IMR-90 (cell line): ENCODE data around the gene PDYN. TPM values are rescaled to one million over a fixed set of nuclear protein-coding genes. Genes with fewer than 3 reads are reported as not detected.

ENCODE experiments used
- ATAC-seq: fragments of 200-7000 bp; cut with Tn5 transposase; 2 replicates; pipeline ENCODE4 v1.9.1; 2020; ENCODE audit warnings: low read depth, mild to moderate bottlenecking, moderate library complexity
- BruUV-seq: library from RNA; stranded (reverse); fragments of 400-500 nt; replicated peaks from 2 replicates; lab custom pipeline; 2021; lab: Mats Ljungman, UMichigan
- CTCF ChIA-PET: fragments of 300-600 bp; formaldehyde crosslinking; extraction: SDS; loops from one replicate; lab custom pipeline; 2021; ENCODE audit warnings: antibody characterized with exemption; lab: Yijun Ruan, JAX
- POLR2A ChIA-PET: fragments of 300-600 bp; sonication (Branson Sonifier 250); formaldehyde crosslinking; loops from one replicate; lab custom pipeline; 2022; ENCODE audit warnings: antibody characterized with exemption; ENCODE audit not compliant: unreplicated experiment; lab: Charles Lee
- DNase-seq: peaks from one replicate; pipeline ENCODE4 v3.0.0; 2013
- H2AFZ ChIP-seq: replicated peaks from 2 replicates; pipeline ENCODE3; 2013; ENCODE audit warnings: low read length, mild to moderate bottlenecking; ENCODE audit not compliant: poor library complexity
- H2AK5ac ChIP-seq: 2 replicates; pipeline ENCODE4 v1.6.1; 2013; ENCODE audit warnings: low read depth, low read length, inconsistent platforms
- H2AK9ac ChIP-seq: replicated peaks from 2 replicates; pipeline ENCODE3; 2013; ENCODE audit warnings: mild to moderate bottlenecking, low read depth, low read length, moderate library complexity; ENCODE audit not compliant: poor library complexity
- H2BK120ac ChIP-seq: 2 replicates; pipeline ENCODE4 v1.6.1; 2013; ENCODE audit warnings: low read depth, low read length, inconsistent platforms
- H2BK15ac ChIP-seq: 3 replicates; pipeline ENCODE4 v1.6.1; 2013; ENCODE audit warnings: low read depth, low read length, inconsistent platforms
- H2BK20ac ChIP-seq: 2 replicates; pipeline ENCODE4 v1.6.1; 2013; ENCODE audit warnings: low read depth, mild to moderate bottlenecking, inconsistent platforms, low read length, moderate library complexity
- H2BK5ac ChIP-seq: 2 replicates; pipeline ENCODE4 v1.6.1; 2013; ENCODE audit warnings: mild to moderate bottlenecking, low read depth, low read length, inconsistent platforms; ENCODE audit not compliant: poor library complexity, severe bottlenecking
- H3K14ac ChIP-seq: replicated peaks from 2 replicates; pipeline ENCODE4 v1.6.1; 2013; ENCODE audit warnings: low read depth, low read length, inconsistent platforms
- H3K18ac ChIP-seq: 2 replicates; pipeline ENCODE4 v1.6.1; 2013; ENCODE audit warnings: low read depth, low read length, control low read depth
- H3K23ac ChIP-seq: 2 replicates; pipeline ENCODE4 v1.6.1; 2013; ENCODE audit warnings: low read depth, low read length, inconsistent platforms
- H3K27ac ChIP-seq: 2 replicates; pipeline ENCODE4 v1.5.1; 2013; ENCODE audit warnings: mild to moderate bottlenecking, control low read depth, low read length; ENCODE audit not compliant: insufficient read depth
- H3K27me3 ChIP-seq: 2 replicates; pipeline ENCODE4 v1.6.1; 2013; ENCODE audit warnings: low read length; ENCODE audit not compliant: control insufficient read depth, insufficient read depth
- H3K36me3 ChIP-seq: 2 replicates; pipeline ENCODE4 v1.6.1; 2013; ENCODE audit warnings: low read length, mixed read lengths; ENCODE audit not compliant: control insufficient read depth, insufficient read depth
- H3K4ac ChIP-seq: 2 replicates; pipeline ENCODE4 v1.6.1; 2013; ENCODE audit warnings: low read depth, low read length, inconsistent platforms
- H3K4me1 ChIP-seq: 2 replicates; pipeline ENCODE4 v1.6.1; 2013; ENCODE audit warnings: low read length, mixed read lengths; ENCODE audit not compliant: control insufficient read depth, insufficient read depth
- H3K4me2 ChIP-seq: 2 replicates; pipeline ENCODE4 v1.6.1; 2013; ENCODE audit warnings: low read depth, mild to moderate bottlenecking, control low read depth, low read length, moderate library complexity
- H3K4me3 ChIP-seq: 2 replicates; pipeline ENCODE4 v1.5.1; 2013; ENCODE audit warnings: low read depth, mild to moderate bottlenecking, control low read depth, low read length, moderate library complexity; ENCODE audit not compliant: insufficient read depth
- H3K56ac ChIP-seq: 2 replicates; pipeline ENCODE4 v1.6.1; 2013; ENCODE audit warnings: low read length, inconsistent platforms; ENCODE audit not compliant: insufficient read depth; ENCODE audit errors: extremely low read depth
- H3K79me1 ChIP-seq, 2 experiments: 2 replicates each; pipeline ENCODE4 v1.6.1; 2013; ENCODE audit warnings: low read length in 2 of 2, inconsistent platforms in 1 of 2, low read depth in 1 of 2
- H3K9ac ChIP-seq: 2 replicates; pipeline ENCODE4 v1.6.1; 2013; ENCODE audit warnings: low read depth, low read length, control low read depth
- H3K9me1 ChIP-seq: 2 replicates; pipeline ENCODE4 v1.6.1; 2013; ENCODE audit warnings: low read length, inconsistent platforms; ENCODE audit not compliant: insufficient read depth
- H3K9me3 ChIP-seq: 2 replicates; pipeline ENCODE4 v1.6.1; 2013; ENCODE audit warnings: low read length; ENCODE audit not compliant: control insufficient read depth, insufficient read depth
- H4K20me1 ChIP-seq: 2 replicates; pipeline ENCODE4 v1.6.1; 2013; ENCODE audit warnings: low read length, inconsistent platforms; ENCODE audit not compliant: insufficient read depth
- H4K5ac ChIP-seq: 2 replicates; pipeline ENCODE4 v1.6.1; 2013; ENCODE audit warnings: mild to moderate bottlenecking, low read depth, low read length, control low read depth
- H4K8ac ChIP-seq, 2 experiments: 2 replicates each; pipeline ENCODE4 v1.6.1; 2013; ENCODE audit warnings: low read depth in 2 of 2, low read length in 2 of 2, control low read depth in 1 of 2, inconsistent platforms in 1 of 2
- H4K91ac ChIP-seq: 2 replicates; pipeline ENCODE4 v1.6.1; 2013; ENCODE audit warnings: low read depth, low read length, inconsistent platforms; ENCODE audit not compliant: insufficient read depth
- BHLHE40 ChIP-seq: fragments of 150-350 bp; IDR thresholded peaks from 2 replicates; pipeline ENCODE4 v1.6.1; 2016; ENCODE audit warnings: mild to moderate bottlenecking, low read depth, low read length
- CEBPB ChIP-seq: IDR thresholded peaks from 2 replicates; pipeline ENCODE4 v1.6.1; 2012; ENCODE audit warnings: low read depth, low read length, improper control_type of control experiment
- CHD1 ChIP-seq: IDR thresholded peaks from 2 replicates; pipeline ENCODE4 v1.6.1; 2012; ENCODE audit warnings: low read depth, low read length, improper control_type of control experiment
- ELK1 ChIP-seq: fragments of 150-350 bp; IDR thresholded peaks from 2 replicates; pipeline ENCODE4 v1.6.1; 2016; ENCODE audit warnings: low read depth, mild to moderate bottlenecking, low read length, moderate library complexity, borderline replicate concordance
- FOS ChIP-seq: fragments of 150-350 bp; IDR thresholded peaks from 2 replicates; pipeline ENCODE4 v1.6.1; 2016; ENCODE audit warnings: low read depth, low read length
- MAFK ChIP-seq: IDR thresholded peaks from 2 replicates; pipeline ENCODE4 v1.6.1; 2012; ENCODE audit warnings: low read depth, low read length, improper control_type of control experiment
- MAZ ChIP-seq: IDR thresholded peaks from 2 replicates; pipeline ENCODE4 v1.6.1; 2012; ENCODE audit warnings: low read depth, mild to moderate bottlenecking, low read length, improper control_type of control experiment, moderate library complexity, borderline replicate concordance
- MXI1 ChIP-seq: IDR thresholded peaks from 2 replicates; pipeline ENCODE4 v1.6.1; 2012; ENCODE audit warnings: low read depth, mild to moderate bottlenecking, low read length, moderate library complexity, borderline replicate concordance
- NFE2L2 ChIP-seq: fragments of 150-350 bp; IDR thresholded peaks from 2 replicates; pipeline ENCODE4 v1.6.1; 2016; ENCODE audit warnings: low read depth, mild to moderate bottlenecking, low read length
- POLR2A ChIP-seq: IDR thresholded peaks from 2 replicates; pipeline ENCODE4 v1.6.1; 2012; ENCODE audit warnings: mild to moderate bottlenecking, low read depth, low read length
- RAD21 ChIP-seq: IDR thresholded peaks from 2 replicates; pipeline ENCODE4 v1.6.1; 2012; ENCODE audit warnings: low read length, improper control_type of control experiment
- RCOR1 ChIP-seq: IDR thresholded peaks from 2 replicates; pipeline ENCODE4 v1.6.1; 2012; ENCODE audit warnings: mild to moderate bottlenecking, low read length, improper control_type of control experiment; ENCODE audit not compliant: insufficient replicate concordance
- RFX5 ChIP-seq: IDR thresholded peaks from 2 replicates; pipeline ENCODE4 v1.8.0; 2012; ENCODE audit warnings: low read depth, mild to moderate bottlenecking, low read length, moderate library complexity
- SMC3 ChIP-seq: fragments of 150-350 bp; IDR thresholded peaks from 2 replicates; pipeline ENCODE4 v1.6.1; 2016; ENCODE audit warnings: low read depth, mild to moderate bottlenecking, antibody characterized with exemption, low read length, moderate library complexity
- WGBS, 2 experiments: methylation state at CpG; one replicate each; pipeline versions ENCODE4 v1.1.5 to v1.1.7; 2013; ENCODE audit warnings: missing lambda C conversion rate in 2 of 2; ENCODE audit not compliant: insufficient read length in 1 of 2; ENCODE audit errors: extremely low coverage in 2 of 2; 5-methylcytosine and 5-hydroxymethylcytosine counted together
- dilution Hi-C: fragments of 300-500 bp; cut with HindIII; formaldehyde crosslinking; loops from one replicate; pipeline ENCODE4 v1.14.3; 2018; ENCODE audit warnings: low sequenced_read_pairs; ENCODE audit not compliant: unreplicated experiment
- in situ Hi-C: fragments of 300-500 bp; cut with MboI; formaldehyde crosslinking; loops from 3 replicates; pipeline ENCODE4 v1.14.3; 2019; ENCODE audit warnings: low sequenced_read_pairs, inconsistent platforms, mixed read lengths
- intact Hi-C: fragments of 100-400 bp; cut with micrococcal nuclease; formaldehyde crosslinking; loops from 2 replicates; pipeline ENCODE4 v1.10.0; 2022
- polyA plus RNA-seq, 3 experiments: library from polyadenylated mRNA; depleted of rRNA; stranded (reverse); fragments of >200 nt; gene quantifications; 2 replicates each; pipeline ENCODE4 v1.2.3, GENCODE V29; 2012; ENCODE audit warnings: low replicate concordance in 1 of 3
- total RNA-seq: library from RNA; depleted of rRNA; stranded (reverse); fragments of >200 nt; gene quantifications from 2 replicates; pipeline ENCODE4 v1.2.3, GENCODE V29; 2012
- TF ChIP-seq, protein P1 (sequence below): conservative IDR thresholded peaks from 2 replicates; pipeline ENCODE4 v1.5.1; 2012; ENCODE audit warnings: mild to moderate bottlenecking, low read depth, low read length, improper control_type of control experiment
- TF ChIP-seq, protein P2 (sequence below): fragments of 150-350 bp; IDR thresholded peaks from 2 replicates; pipeline ENCODE4 v1.6.1; 2017; ENCODE audit warnings: mild to moderate bottlenecking, antibody characterized with exemption, low read length, low read depth

PDYN gene
- total and polyA plus RNA-seq, 2 of the 4 experiments (the other 2 are of a cell fraction): not detected

DNA sequence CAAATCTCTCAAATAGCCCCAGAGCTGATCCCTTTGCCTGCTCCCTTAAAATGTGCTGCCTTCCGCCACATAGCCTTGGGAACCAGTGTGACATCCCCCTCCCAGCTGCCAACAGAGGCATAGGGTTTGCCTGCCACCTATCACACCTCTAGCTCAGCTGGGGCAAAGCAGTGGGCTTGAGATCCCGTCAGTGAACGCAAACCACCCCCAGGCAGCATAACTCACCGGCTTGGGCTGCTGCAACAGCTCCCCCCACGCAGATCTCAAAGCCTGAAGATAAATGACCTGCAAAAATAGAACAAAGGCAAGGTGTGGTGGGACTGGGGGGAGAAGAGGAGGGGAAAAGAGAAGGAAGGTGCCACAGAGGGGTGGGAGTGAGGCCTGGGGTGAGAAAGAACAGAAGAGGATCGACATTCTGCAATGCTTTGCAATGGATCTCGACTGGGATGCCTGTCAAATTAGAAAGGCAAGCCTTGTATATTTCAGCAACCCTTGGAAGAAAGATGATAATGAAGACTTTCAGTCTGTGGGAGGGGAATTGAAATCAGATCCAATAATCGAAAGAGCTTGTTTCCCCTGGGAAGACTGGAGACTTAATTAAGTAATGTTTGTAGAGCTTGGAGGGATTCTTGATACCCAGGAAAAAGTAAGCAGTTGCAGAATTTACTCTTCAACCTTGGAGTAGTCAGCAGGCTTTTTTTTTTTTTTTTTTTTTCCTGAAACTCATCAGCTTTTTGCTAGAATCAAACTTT is 1.3 kb downstream of the PDYN start:
- TF ChIP-seq RFX5: no peak
- no peak for TF ChIP-seq RCOR1
- TF ChIP-seq SMC3: no peak
- no peak for TF ChIP-seq CEBPB
- no peak for TF ChIP-seq MAZ
- TF ChIP-seq MAFK: no peak
- TF ChIP-seq, protein P1, sequence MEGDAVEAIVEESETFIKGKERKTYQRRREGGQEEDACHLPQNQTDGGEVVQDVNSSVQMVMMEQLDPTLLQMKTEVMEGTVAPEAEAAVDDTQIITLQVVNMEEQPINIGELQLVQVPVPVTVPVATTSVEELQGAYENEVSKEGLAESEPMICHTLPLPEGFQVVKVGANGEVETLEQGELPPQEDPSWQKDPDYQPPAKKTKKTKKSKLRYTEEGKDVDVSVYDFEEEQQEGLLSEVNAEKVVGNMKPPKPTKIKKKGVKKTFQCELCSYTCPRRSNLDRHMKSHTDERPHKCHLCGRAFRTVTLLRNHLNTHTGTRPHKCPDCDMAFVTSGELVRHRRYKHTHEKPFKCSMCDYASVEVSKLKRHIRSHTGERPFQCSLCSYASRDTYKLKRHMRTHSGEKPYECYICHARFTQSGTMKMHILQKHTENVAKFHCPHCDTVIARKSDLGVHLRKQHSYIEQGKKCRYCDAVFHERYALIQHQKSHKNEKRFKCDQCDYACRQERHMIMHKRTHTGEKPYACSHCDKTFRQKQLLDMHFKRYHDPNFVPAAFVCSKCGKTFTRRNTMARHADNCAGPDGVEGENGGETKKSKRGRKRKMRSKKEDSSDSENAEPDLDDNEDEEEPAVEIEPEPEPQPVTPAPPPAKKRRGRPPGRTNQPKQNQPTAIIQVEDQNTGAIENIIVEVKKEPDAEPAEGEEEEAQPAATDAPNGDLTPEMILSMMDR: no peak
- TF ChIP-seq BHLHE40: no peak
- no peak for TF ChIP-seq MXI1
- TF ChIP-seq POLR2A: no peak
- TF ChIP-seq NFE2L2: no peak
- no peak for TF ChIP-seq ELK1
- no peak for TF ChIP-seq CHD1
- TF ChIP-seq FOS: no peak
- no peak for TF ChIP-seq RAD21
- TF ChIP-seq, protein P2, sequence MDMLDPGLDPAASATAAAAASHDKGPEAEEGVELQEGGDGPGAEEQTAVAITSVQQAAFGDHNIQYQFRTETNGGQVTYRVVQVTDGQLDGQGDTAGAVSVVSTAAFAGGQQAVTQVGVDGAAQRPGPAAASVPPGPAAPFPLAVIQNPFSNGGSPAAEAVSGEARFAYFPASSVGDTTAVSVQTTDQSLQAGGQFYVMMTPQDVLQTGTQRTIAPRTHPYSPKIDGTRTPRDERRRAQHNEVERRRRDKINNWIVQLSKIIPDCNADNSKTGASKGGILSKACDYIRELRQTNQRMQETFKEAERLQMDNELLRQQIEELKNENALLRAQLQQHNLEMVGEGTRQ: no peak
- H2BK20ac ChIP-seq: no peak overlapping the region
- DNase-seq: no peak
- no peak overlapping the region for H3K4me2 ChIP-seq
- peaks cover 41% of the 10 kb centered on the region for H3K27me3 ChIP-seq
- H3K79me1 ChIP-seq: no peaks in the 10 kb centered on the region
- H3K9me1 ChIP-seq: no peaks in the 10 kb centered on the region
- no peak overlapping the region for H2AK9ac ChIP-seq
- 14% methylated on average over 2 of the region's 8 CpGs; no CpG with 5 or more reads in 1 of the 2 experiments for WGBS, 2 experiments
- H3K4me1 ChIP-seq: no peaks in the 10 kb centered on the region
- H3K9ac ChIP-seq: no peak overlapping the region
- no peak overlapping the region for H3K4ac ChIP-seq
- H3K14ac ChIP-seq: no peak overlapping the region
- H3K27ac ChIP-seq: no peak overlapping the region
- POLR2A ChIA-PET: no interaction called here
- no peak overlapping the region for H2BK120ac ChIP-seq
- H2BK5ac ChIP-seq: no peak overlapping the region
- no peak overlapping the region for H2AK5ac ChIP-seq
- no peaks in the 10 kb centered on the region for H3K9me3 ChIP-seq
- no peak overlapping the region for H3K4me3 ChIP-seq
- CTCF ChIA-PET: interaction anchor here (0.6 kb wide), 1 partner anchor 26 kb away, joined by 7 read pairs; no protein-coding TSS in a partner anchor
- no peak overlapping the region for H3K23ac ChIP-seq
- no peak overlapping the region for H3K56ac ChIP-seq
- H4K5ac ChIP-seq: no peak overlapping the region
- no peak overlapping the region for H2AFZ ChIP-seq
- H4K8ac ChIP-seq: no peak overlapping the region
- H2BK15ac ChIP-seq: no peak overlapping the region
- in situ Hi-C loops (no loop called here), intact Hi-C loops (no loop called here), dilution Hi-C loops (no loop called here)
- H3K18ac ChIP-seq: no peak overlapping the region
- H3K36me3 ChIP-seq: no peaks in the 10 kb centered on the region
- BruUV-seq: no TSS peak
- no peaks in the 10 kb centered on the region for H4K20me1 ChIP-seq
- ATAC-seq: no peak
- H4K91ac ChIP-seq: no peak overlapping the region
